ENCODE data around the gene SLC52A1.
A peak's percentile ranks its signal among the peaks of the same experiment; 100 is the strongest.

Gene SLC52A1

DNA sequence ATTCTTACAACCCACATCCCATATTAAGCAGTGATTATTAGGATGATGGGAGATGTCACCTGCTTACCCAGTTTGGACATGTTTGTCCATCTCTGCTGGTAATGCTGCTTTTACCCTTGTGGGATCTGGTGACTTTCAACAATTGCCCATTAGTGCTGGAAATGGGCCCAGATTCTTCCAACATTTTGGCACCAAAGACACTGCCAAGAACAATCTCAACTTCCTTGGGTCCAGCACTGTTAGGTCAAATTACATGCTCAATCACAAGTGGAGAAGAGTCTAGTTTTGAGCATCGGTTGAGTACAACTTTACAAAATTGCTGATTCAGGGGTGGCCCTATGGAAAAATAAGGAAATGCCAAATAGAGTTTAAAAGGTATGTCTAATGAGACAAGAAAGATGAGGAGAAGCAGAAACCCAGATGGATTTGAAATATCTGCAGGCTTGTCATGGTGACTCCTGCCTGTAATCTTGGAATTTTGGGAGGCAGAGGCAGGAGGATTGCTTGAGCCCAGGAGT is 30.1 kb upstream of the SLC52A1 start:
- WGBS: 94% methylated on average over 1 of the region's 1 CpG
- no peaks in the 10 kb centered on the region for H3K79me1 ChIP-seq (replicated peaks; ENCODE audit: low read length, poor library complexity, severe bottlenecking)
- no peak overlapping the region for H4K91ac ChIP-seq (ENCODE audit: low read length)
- no peak overlapping the region for H3K23ac ChIP-seq (ENCODE audit: low read length in 2 of 2)
- H3K36me3 ChIP-seq (ENCODE audit: control insufficient read depth in 1 of 2, insufficient read depth in 2 of 2, low read depth in 1 of 2, low read length in 2 of 2): no peaks in the 10 kb centered on the region
- H2BK15ac ChIP-seq (ENCODE audit: low read depth, poor library complexity, severe bottlenecking): no peak overlapping the region
- H2BK5ac ChIP-seq (ENCODE audit: low read depth, low read length, poor library complexity, severe bottlenecking): no peak overlapping the region
- H2AFZ ChIP-seq (ENCODE audit: low read depth, low read length): no peak overlapping the region
- H2BK120ac ChIP-seq (ENCODE audit: low read depth, low read length): no peak overlapping the region
- H4K8ac ChIP-seq (ENCODE audit: low read length): no peak overlapping the region
- H3K4me2 ChIP-seq (ENCODE audit: low read length, poor library complexity, severe bottlenecking): no peak overlapping the region
- H3K4me1 ChIP-seq (ENCODE audit: control insufficient read depth, insufficient read depth, low read depth, low read length): no peaks in the 10 kb centered on the region
- no peak overlapping the region for H3K4me3 ChIP-seq (ENCODE audit: insufficient read depth in 1 of 2, low read depth in 1 of 2, low read length in 2 of 2)
- no peak overlapping the region for H3K14ac ChIP-seq (ENCODE audit: low read length in 2 of 2)
- H3K27me3 ChIP-seq (ENCODE audit: control insufficient read depth in 1 of 2, insufficient read depth in 1 of 2, low read length in 2 of 2): peaks cover 4 to 5% of the 10 kb centered on the region in 2 experiments
- DNase-seq: no peak
- H3K9ac ChIP-seq (ENCODE audit: low read length): no peak overlapping the region
- H3K18ac ChIP-seq (ENCODE audit: low read depth in 1 of 2, low read length in 2 of 2): no peak overlapping the region
- H3K4ac ChIP-seq (ENCODE audit: low read depth in 1 of 2, low read length in 2 of 2): no peak overlapping the region
- H3K27ac ChIP-seq (ENCODE audit: low read length, poor library complexity, severe bottlenecking): no peak overlapping the region
- H2AK5ac ChIP-seq (ENCODE audit: low read length, severe bottlenecking): no peak overlapping the region
- no peaks in the 10 kb centered on the region for H3K9me3 ChIP-seq (ENCODE audit: control insufficient read depth, low read length)
- H2BK12ac ChIP-seq (ENCODE audit: low read length in 2 of 2): no peak overlapping the region

DNA sequence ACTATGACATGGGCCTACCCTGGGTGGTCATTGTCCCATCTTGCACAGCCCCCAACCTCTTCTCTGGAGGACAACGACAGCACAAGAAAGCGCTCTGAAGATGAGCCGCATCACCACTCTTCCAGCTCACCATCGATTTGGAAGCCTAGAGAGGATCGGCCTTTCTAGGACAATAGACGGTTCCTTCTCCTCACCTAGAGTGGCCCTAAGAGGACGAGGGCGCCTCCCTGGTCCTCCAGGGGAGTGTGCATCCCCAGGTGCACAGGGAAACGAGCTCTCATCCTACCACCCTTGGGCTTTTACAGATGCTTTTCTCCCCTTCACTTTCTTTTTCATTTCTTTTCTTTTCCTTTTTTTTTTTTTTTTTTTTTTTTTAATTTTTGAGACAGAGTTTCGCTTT is 20.3 kb upstream of the SLC52A1 start:
- no peak for DNase-seq

DNA sequence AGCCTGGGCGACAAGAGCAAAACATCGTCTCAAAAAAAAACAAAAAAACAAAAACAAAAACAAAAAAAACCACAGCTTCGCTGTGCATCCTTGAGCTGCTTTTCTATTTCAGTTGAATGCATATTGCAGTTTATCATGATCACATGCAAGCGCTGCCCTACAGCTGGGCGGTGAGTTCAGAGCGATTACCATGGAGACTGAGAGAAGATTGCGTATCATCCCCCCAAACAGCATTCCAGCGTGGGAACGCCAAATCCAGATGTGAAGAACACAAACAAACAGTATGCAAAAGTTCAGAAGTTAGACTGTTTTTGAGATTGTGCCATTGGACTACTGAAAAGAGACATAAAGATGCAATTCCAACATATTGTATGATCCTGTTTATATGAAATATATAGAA is 15.1 kb upstream of the SLC52A1 start:
- no peak overlapping the region for H3K18ac ChIP-seq (ENCODE audit: low read depth in 1 of 2, low read length in 2 of 2)
- no peaks in the 10 kb centered on the region for H3K36me3 ChIP-seq (ENCODE audit: control insufficient read depth in 1 of 2, insufficient read depth in 2 of 2, low read depth in 1 of 2, low read length in 2 of 2)
- no peaks in the 10 kb centered on the region for H3K27me3 ChIP-seq (ENCODE audit: control insufficient read depth in 1 of 2, insufficient read depth in 1 of 2, low read length in 2 of 2)
- peak; percentile 37 for DNase-seq
- no peak overlapping the region for H2BK12ac ChIP-seq (ENCODE audit: low read length in 2 of 2)
- H2BK5ac ChIP-seq (ENCODE audit: low read depth, low read length, poor library complexity, severe bottlenecking): no peak overlapping the region
- no peak overlapping the region for H3K4ac ChIP-seq (ENCODE audit: low read depth in 1 of 2, low read length in 2 of 2)
- no peaks in the 10 kb centered on the region for H3K79me1 ChIP-seq (replicated peaks; ENCODE audit: low read length, poor library complexity, severe bottlenecking)
- H2AK5ac ChIP-seq (ENCODE audit: low read length, severe bottlenecking): no peak overlapping the region
- WGBS: 74% methylated on average over 8 of the region's 9 CpGs
- no peak overlapping the region for H3K4me2 ChIP-seq (ENCODE audit: low read length, poor library complexity, severe bottlenecking)
- no peak overlapping the region for H3K27ac ChIP-seq (ENCODE audit: low read length, poor library complexity, severe bottlenecking)
- no peak overlapping the region for H2BK15ac ChIP-seq (ENCODE audit: low read depth, poor library complexity, severe bottlenecking)
- H2AFZ ChIP-seq (ENCODE audit: low read depth, low read length): no peak overlapping the region
- no peak overlapping the region for H3K14ac ChIP-seq (ENCODE audit: low read length in 2 of 2)
- no peak overlapping the region for H2BK120ac ChIP-seq (ENCODE audit: low read depth, low read length)
- H4K91ac ChIP-seq (ENCODE audit: low read length): no peak overlapping the region
- H3K4me3 ChIP-seq (ENCODE audit: insufficient read depth in 1 of 2, low read depth in 1 of 2, low read length in 2 of 2): no peak overlapping the region
- no peak overlapping the region for H4K8ac ChIP-seq (ENCODE audit: low read length)
- peaks cover 1% of the 10 kb centered on the region for H3K4me1 ChIP-seq (ENCODE audit: control insufficient read depth, insufficient read depth, low read depth, low read length)
- H3K9ac ChIP-seq (ENCODE audit: low read length): no peak overlapping the region
- H3K23ac ChIP-seq (ENCODE audit: low read length in 2 of 2): no peak overlapping the region
- H3K9me3 ChIP-seq (ENCODE audit: control insufficient read depth, low read length): no peaks in the 10 kb centered on the region

More for the DNA sequence above, 20.3 kb upstream of the SLC52A1 start:
- H3K4me1 ChIP-seq (ENCODE audit: control insufficient read depth, insufficient read depth, low read depth, low read length): no peaks in the 10 kb centered on the region
- peaks cover 4% of the 10 kb centered on the region in 2 experiments for H3K27me3 ChIP-seq (ENCODE audit: control insufficient read depth in 1 of 2, insufficient read depth in 1 of 2, low read length in 2 of 2)
- H3K36me3 ChIP-seq (ENCODE audit: control insufficient read depth in 1 of 2, insufficient read depth in 2 of 2, low read depth in 1 of 2, low read length in 2 of 2): no peaks in the 10 kb centered on the region
- no peak overlapping the region for H3K27ac ChIP-seq (ENCODE audit: low read length, poor library complexity, severe bottlenecking)
- H3K14ac ChIP-seq (ENCODE audit: low read length in 2 of 2): no peak overlapping the region
- H3K18ac ChIP-seq (ENCODE audit: low read depth in 1 of 2, low read length in 2 of 2): no peak overlapping the region
- no peak overlapping the region for H4K8ac ChIP-seq (ENCODE audit: low read length)
- no peak overlapping the region for H4K91ac ChIP-seq (ENCODE audit: low read length)
- H3K9me3 ChIP-seq (ENCODE audit: control insufficient read depth, low read length): no peaks in the 10 kb centered on the region
- no peak overlapping the region for H3K23ac ChIP-seq (ENCODE audit: low read length in 2 of 2)
- no peak overlapping the region for H3K4ac ChIP-seq (ENCODE audit: low read depth in 1 of 2, low read length in 2 of 2)
- no peak overlapping the region for H3K4me2 ChIP-seq (ENCODE audit: low read length, poor library complexity, severe bottlenecking)
- WGBS: 87% methylated on average over 9 of the region's 10 CpGs
- H2BK120ac ChIP-seq (ENCODE audit: low read depth, low read length): no peak overlapping the region
- H3K79me1 ChIP-seq (replicated peaks; ENCODE audit: low read length, poor library complexity, severe bottlenecking): no peaks in the 10 kb centered on the region
- H3K9ac ChIP-seq (ENCODE audit: low read length): no peak overlapping the region
- no peak overlapping the region for H2AFZ ChIP-seq (ENCODE audit: low read depth, low read length)
- no peak overlapping the region for H2BK5ac ChIP-seq (ENCODE audit: low read depth, low read length, poor library complexity, severe bottlenecking)
- H3K4me3 ChIP-seq (ENCODE audit: insufficient read depth in 1 of 2, low read depth in 1 of 2, low read length in 2 of 2): no peak overlapping the region
- H2AK5ac ChIP-seq (ENCODE audit: low read length, severe bottlenecking): no peak overlapping the region
- no peak overlapping the region for H2BK15ac ChIP-seq (ENCODE audit: low read depth, poor library complexity, severe bottlenecking)
- H2BK12ac ChIP-seq (ENCODE audit: low read length in 2 of 2): no peak overlapping the region

DNA sequence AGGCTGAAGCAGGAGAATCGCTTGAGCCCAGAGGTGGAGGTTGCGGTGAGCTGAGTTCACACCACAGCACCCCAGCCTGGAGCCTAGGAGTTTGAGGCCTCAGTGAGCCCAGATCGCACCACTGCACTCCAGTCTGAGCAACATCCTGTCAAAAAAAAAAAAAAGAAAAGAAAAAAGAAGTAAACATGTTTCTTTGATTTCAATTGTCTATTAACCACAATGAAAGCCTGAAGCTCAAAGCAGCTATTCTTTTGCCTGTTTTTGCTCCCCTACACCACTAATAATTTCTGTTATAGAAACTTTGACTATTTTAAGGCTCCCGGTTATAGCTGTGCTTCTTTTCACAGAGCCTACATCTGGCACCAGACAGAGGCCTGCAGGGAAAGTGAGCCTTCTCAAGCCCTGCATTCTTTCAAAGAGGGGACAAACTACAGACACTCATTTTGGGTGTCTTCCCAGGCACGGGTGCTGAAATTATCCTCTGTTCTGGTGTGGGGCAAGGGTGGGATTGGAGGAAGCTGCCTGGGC is 14.2 kb upstream of the SLC52A1 start:
- Histone ChIP-seq H3K9me3 (ENCODE audit: control insufficient read depth, low read length) (no peaks in the 10 kb centered on the region), H2BK12ac (ENCODE audit: low read length in 2 of 2) (no peak overlapping the region), H3K4me3 (ENCODE audit: insufficient read depth in 1 of 2, low read depth in 1 of 2, low read length in 2 of 2) (no peak overlapping the region), H3K4me1 (ENCODE audit: control insufficient read depth, insufficient read depth, low read depth, low read length) (peaks cover 1% of the 10 kb centered on the region), H3K4me2 (ENCODE audit: low read length, poor library complexity, severe bottlenecking) (no peak overlapping the region), H2AFZ (ENCODE audit: low read depth, low read length) (peak overlapping the region; percentile 23), H3K4ac (ENCODE audit: low read depth in 1 of 2, low read length in 2 of 2) (peak overlapping the region in 1 of 2 experiments; percentile 37), H3K79me1 (replicated peaks; ENCODE audit: low read length, poor library complexity, severe bottlenecking) (no peaks in the 10 kb centered on the region), H2BK5ac (ENCODE audit: low read depth, low read length, poor library complexity, severe bottlenecking) (no peak overlapping the region), H3K27me3 (ENCODE audit: control insufficient read depth in 1 of 2, insufficient read depth in 1 of 2, low read length in 2 of 2) (no peaks in the 10 kb centered on the region), H3K36me3 (ENCODE audit: control insufficient read depth in 1 of 2, insufficient read depth in 2 of 2, low read depth in 1 of 2, low read length in 2 of 2) (no peaks in the 10 kb centered on the region), H3K14ac (ENCODE audit: low read length in 2 of 2) (no peak overlapping the region), H3K18ac (ENCODE audit: low read depth in 1 of 2, low read length in 2 of 2) (no peak overlapping the region), H4K8ac (ENCODE audit: low read length) (peak overlapping the region; percentile 54), H4K91ac (ENCODE audit: low read length) (no peak overlapping the region), H3K9ac (ENCODE audit: low read length) (no peak overlapping the region), H3K27ac (ENCODE audit: low read length, poor library complexity, severe bottlenecking) (no peak overlapping the region), H2BK120ac (ENCODE audit: low read depth, low read length) (no peak overlapping the region), H2AK5ac (ENCODE audit: low read length, severe bottlenecking) (no peak overlapping the region), H3K23ac (ENCODE audit: low read length in 2 of 2) (no peak overlapping the region), H2BK15ac (ENCODE audit: low read depth, poor library complexity, severe bottlenecking) (no peak overlapping the region)
- DNase-seq: no peak
- WGBS: 77% methylated on average over 4 of the region's 5 CpGs
